Renal cortex interstitium (tissue), 15 donors: ENCODE measurements around the gene MNS1. TPM values are rescaled to one million over a fixed set of nuclear protein-coding genes. Genes with fewer than 3 reads are reported as not detected.
"Not testable (repeated sequence)": the region's sequence is repeated elsewhere in the genome, so short reads cannot be mapped to it uniquely, and the experiment has no call there.

Experiments
- DNase-seq, 11 donors: peaks; one replicate each; pipeline ENCODE4 v3.0.0-alpha.2; 2013; ENCODE audit warnings: low read depth in 9 of 11, low spot score in 4 of 11; ENCODE audit errors: extremely low read depth in 1 of 11
- long read RNA-seq, 16 experiments: transcript quantifications; one replicate each; lab custom pipeline, GENCODE V29; 2026
- polyA plus RNA-seq, 3 donors: library from polyadenylated mRNA; unstranded; fragments of 120-200 nt; gene quantifications; one replicate each; pipeline ENCODE4 v1.2.1, GENCODE V29; 2013; ENCODE audit not compliant: insufficient read length in 3 of 3

Gene MNS1
- polyA plus RNA-seq = 10 to 100 TPM; 25.4 to 34.8 (median 29.6) TPM
- long read RNA-seq, donor 1, partial matches to known transcripts = 14 of 16 reads
- long read RNA-seq, donor 1, other reads (novel, unspliced or antisense) = 0 of 16 reads
- long read RNA-seq, donor 2, partial matches to known transcripts = 13 of 14 reads
- long read RNA-seq, donor 2, other reads (novel, unspliced or antisense) = 0 of 14 reads
- long read RNA-seq, donor 3, transcript MNS1-201 (10 exons, 2,023 nt) = major isoform, 7 of 29 reads
- long read RNA-seq, donor 3, partial matches to known transcripts = 21 of 29 reads
- long read RNA-seq, donor 3, other reads (novel, unspliced or antisense) = 0 of 29 reads
- long read RNA-seq, donor 4, partial matches to known transcripts = 11 of 14 reads
- long read RNA-seq, donor 4, other reads (novel, unspliced or antisense) = 0 of 14 reads
- long read RNA-seq, donor 5 = 0 reads
- long read RNA-seq, donor 6, partial matches to known transcripts = 27 of 30 reads
- long read RNA-seq, donor 6, other reads (novel, unspliced or antisense) = 0 of 30 reads
- long read RNA-seq, donor 7, partial matches to known transcripts = 32 of 34 reads
- long read RNA-seq, donor 7, other reads (novel, unspliced or antisense) = 0 of 34 reads
- long read RNA-seq, donor 8 = 0 reads
- long read RNA-seq, donor 9, transcript MNS1-201 (10 exons, 2,023 nt) = major isoform, 7 of 27 reads
- long read RNA-seq, donor 9, partial matches to known transcripts = 20 of 27 reads
- long read RNA-seq, donor 9, other reads (novel, unspliced or antisense) = 0 of 27 reads
- long read RNA-seq, donor 10, partial matches to known transcripts = 29 of 32 reads
- long read RNA-seq, donor 10, other reads (novel, unspliced or antisense) = 0 of 32 reads
- long read RNA-seq, donor 11, partial matches to known transcripts = 7 of 11 reads
- long read RNA-seq, donor 11, other reads (novel, unspliced or antisense) = 0 of 11 reads
- long read RNA-seq, donor 12, partial matches to known transcripts = 6 of 6 reads
- long read RNA-seq, donor 12, other reads (novel, unspliced or antisense) = 0 of 6 reads
- long read RNA-seq, donor 13 = 0 reads
- long read RNA-seq, donor 14, partial matches to known transcripts = 12 of 13 reads
- long read RNA-seq, donor 14, other reads (novel, unspliced or antisense) = 0 of 13 reads
- long read RNA-seq, donor 15, partial matches to known transcripts = 0 of 1 reads
- long read RNA-seq, donor 15, other reads (novel, unspliced or antisense) = 0 of 1 reads
- long read RNA-seq, donor 16, transcript MNS1-201 (10 exons, 2,023 nt) = major isoform, 15 of 60 reads
- long read RNA-seq, donor 16, partial matches to known transcripts = 45 of 60 reads
- long read RNA-seq, donor 16, other reads (novel, unspliced or antisense) = 0 of 60 reads

GRCh38 chr15:56464893-56465520 is at the start of gene MNS1:
MNS1 (minus strand) TSS chr15:56465137; CDS start chr15:56464972, 165 bp downstream.
- peak; percentile 92 to 98 (median 96) for DNase-seq

- peak; percentile 31 to 67 (median 43) for DNase-seq
Observed at GRCh38 chr15:56496635-56497034, 31.7 kb upstream of the MNS1 start.

GRCh38 chr15:56495533-56495932 is 30.6 kb upstream of the MNS1 start:
- DNase-seq = no peak

- DNase-seq = no peak
Observed at GRCh38 chr15:56495053-56495452, 30.1 kb upstream of the MNS1 start.

- DNase-seq = no peak
Observed at GRCh38 chr15:56492791-56493555, 28.0 kb upstream of the MNS1 start.

- DNase-seq = no peak
Observed at GRCh38 chr15:56492236-56492635, 27.3 kb upstream of the MNS1 start.

GRCh38 chr15:56491110-56491722 is 26.3 kb upstream of the MNS1 start:
- peak; percentile 51 to 81 (median 70) for DNase-seq

- no peak for DNase-seq
Observed at GRCh38 chr15:56490461-56490860, 25.5 kb upstream of the MNS1 start.

- DNase-seq = not testable (repeated sequence)
Observed at GRCh38 chr15:56486206-56486605, 21.3 kb upstream of the MNS1 start.

GRCh38 chr15:56485426-56485825 is 20.5 kb upstream of the MNS1 start:
- DNase-seq = not testable (repeated sequence)

GRCh38 chr15:56484287-56484686 is 19.4 kb upstream of the MNS1 start:
- peak in 8 of 11 donors; percentile 25 to 63 (median 47) for DNase-seq

- DNase-seq = no peak
Observed at GRCh38 chr15:56475351-56475750, 10.4 kb upstream of the MNS1 start.

GRCh38 chr15:56473017-56473416 is 8.1 kb upstream of the MNS1 start:
- no peak for DNase-seq

- DNase-seq = no peak
Observed at GRCh38 chr15:56472278-56472677, 7.3 kb upstream of the MNS1 start.

- no peak for DNase-seq
Observed at GRCh38 chr15:56471440-56472069, 6.6 kb upstream of the MNS1 start.

- no peak for DNase-seq
Observed at GRCh38 chr15:56469483-56469882, 4.5 kb upstream of the MNS1 start.

- no peak for DNase-seq
Observed at GRCh38 chr15:56468401-56468800, 3.5 kb upstream of the MNS1 start.
